ENCODE measurements around the gene HOOK2.

HOOK2 gene

GRCh38 chr19:12794196-12794941 lies 19.0 kb upstream of the HOOK2 start:
- DNase-seq (ENCODE audit: low read depth in 1 of 2, low spot score in 1 of 2) = no peak

- DNase-seq (ENCODE audit: low read depth in 1 of 2, low spot score in 1 of 2) = peak; percentile 90 to 94
These were observed 18.2 kb upstream of the HOOK2 start for GRCh38 chr19:12793290-12794195.

DNA sequence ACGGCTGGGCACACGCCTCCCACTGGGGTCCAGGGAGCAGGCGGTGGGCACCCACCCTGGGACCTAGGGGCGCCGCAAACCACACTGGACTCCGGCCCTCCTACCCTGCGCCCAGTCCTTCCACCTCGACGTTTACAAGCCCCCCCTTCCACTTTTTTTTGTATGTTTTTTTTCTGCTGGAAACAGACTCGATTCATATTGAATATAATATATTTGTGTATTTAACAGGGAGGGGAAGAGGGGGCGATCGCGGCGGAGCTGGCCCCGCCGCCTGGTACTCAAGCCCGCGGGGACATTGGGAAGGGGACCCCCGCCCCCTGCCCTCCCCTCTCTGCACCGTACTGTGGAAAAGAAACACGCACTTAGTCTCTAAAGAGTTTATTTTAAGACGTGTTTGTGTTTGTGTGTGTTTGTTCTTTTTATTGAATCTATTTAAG lies 17.5 kb upstream of the HOOK2 start:
- DNase-seq (ENCODE audit: low read depth in 1 of 2, low spot score in 1 of 2) = no peak

- DNase-seq (ENCODE audit: low read depth in 1 of 2, low spot score in 1 of 2) = peak in 1 of 2 donors; percentile 59
These were observed 16.9 kb upstream of the HOOK2 start for GRCh38 chr19:12792051-12792852.

DNA sequence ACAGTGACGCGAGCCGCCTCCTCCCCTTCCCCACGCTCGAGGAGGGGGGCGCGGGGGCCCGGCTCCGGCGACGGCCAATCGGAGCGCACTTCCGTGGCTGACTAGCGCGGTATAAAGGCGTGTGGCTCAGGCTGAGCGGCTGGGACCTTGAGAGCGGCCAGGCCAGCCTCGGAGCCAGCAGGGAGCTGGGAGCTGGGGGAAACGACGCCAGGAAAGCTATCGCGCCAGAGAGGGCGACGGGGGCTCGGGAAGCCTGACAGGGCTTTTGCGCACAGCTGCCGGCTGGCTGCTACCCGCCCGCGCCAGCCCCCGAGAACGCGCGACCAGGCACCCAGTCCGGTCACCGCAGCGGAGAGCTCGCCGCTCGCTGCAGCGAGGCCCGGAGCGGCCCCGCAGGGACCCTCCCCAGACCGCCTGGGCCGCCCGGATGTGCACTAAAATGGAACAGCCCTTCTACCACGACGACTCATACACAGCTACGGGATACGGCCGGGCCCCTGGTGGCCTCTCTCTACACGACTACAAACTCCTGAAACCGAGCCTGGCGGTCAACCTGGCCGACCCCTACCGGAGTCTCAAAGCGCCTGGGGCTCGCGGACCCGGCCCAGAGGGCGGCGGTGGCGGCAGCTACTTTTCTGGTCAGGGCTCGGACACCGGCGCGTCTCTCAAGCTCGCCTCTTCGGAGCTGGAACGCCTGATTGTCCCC lies 16.1 kb upstream of the HOOK2 start, which contains the start of gene JUNB:
Gene JUNB, plus strand, starts transcription at position 142 of the 706 bp plus-strand sequence. Its CDS starts 286 bp downstream, at position 428.
- DNase-seq (ENCODE audit: low read depth in 1 of 2, low spot score in 1 of 2) = peak; percentile 94 to 98

GRCh38 chr19:12790628-12791344 lies 15.4 kb upstream of the HOOK2 start:
- DNase-seq (ENCODE audit: low read depth in 1 of 2, low spot score in 1 of 2) = no peak

DNA sequence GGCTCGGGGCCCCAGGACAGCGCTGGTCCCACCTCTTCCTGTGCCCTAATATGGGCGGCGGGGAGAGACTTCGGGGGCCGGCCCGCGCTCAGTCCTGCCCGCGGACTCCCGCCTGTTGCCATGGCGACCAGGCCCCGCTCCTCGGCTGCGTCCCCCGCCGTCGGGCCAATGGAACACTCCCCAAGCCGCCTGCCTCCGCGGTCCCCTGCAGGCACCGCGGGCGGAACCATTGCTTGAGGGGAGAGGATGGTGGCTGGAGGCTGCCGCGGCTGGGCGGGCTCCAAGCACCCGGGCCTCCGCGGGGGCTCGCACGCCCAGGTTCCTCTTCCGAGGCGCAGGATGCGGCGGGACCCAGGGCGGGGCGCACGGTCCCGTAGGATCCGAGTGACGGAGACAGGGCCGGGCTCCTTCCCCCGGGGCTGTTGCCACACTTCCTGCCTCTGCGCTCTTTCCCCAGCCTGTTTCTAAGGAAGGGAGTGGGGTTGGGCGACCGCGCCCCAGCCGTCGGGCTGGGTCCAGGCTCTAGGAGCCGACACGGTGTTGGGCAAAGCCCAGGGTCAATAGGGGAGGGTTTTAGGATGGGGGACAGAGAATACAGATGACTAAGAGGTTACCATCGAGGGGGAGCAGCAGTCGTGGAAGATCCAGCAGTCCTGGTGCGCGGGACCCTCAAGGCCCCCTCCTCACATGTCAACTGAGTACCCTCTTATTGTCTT lies 14.7 kb upstream of the HOOK2 start:
- peak; percentile 74 to 85 for DNase-seq (ENCODE audit: low read depth in 1 of 2, low spot score in 1 of 2)

DNA sequence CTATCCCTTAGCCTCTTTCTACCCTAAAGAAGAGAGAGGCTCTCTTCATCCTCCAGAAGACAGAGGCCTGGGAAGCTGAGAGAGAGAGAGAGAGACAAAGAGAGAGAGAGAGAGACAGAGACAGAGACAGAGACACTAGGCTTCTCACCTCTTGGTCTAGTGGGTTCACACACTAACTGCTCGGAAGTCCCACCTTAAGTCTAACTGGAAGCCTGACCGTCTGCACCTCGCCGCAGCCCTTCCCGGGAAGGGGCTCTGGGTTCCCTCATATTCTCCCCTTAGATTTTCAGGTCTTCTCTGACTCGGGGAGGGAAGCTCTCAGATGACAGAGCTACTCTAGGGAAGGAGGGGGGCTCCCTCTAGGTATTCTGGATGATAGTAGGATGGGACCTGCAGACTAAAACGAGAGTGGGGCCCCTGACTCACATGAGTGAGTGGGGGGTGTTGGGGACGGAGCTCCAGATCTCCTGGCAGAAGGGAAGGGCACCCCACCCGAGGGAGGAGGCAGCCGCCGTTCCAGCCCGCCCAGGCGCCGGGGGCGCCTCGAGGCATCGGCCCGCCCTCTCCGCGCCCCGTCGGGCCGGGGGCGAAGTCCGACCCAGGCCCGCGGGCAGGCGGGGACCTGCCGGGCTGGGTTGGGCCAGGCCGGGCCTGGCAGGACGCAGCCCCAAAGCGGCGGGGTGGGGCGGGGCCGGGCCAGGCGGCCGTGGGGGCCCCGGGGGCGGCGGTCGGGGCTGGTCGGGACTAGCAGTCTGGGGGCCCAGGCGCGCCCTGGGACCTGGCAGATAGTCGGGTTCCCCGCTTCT lies 13.9 kb upstream of the HOOK2 start:
- DNase-seq (ENCODE audit: low read depth in 1 of 2, low spot score in 1 of 2) = no peak

- DNase-seq (ENCODE audit: low read depth in 1 of 2, low spot score in 1 of 2) = no peak
These were observed 13.3 kb upstream of the HOOK2 start for GRCh38 chr19:12788682-12789097.

DNA sequence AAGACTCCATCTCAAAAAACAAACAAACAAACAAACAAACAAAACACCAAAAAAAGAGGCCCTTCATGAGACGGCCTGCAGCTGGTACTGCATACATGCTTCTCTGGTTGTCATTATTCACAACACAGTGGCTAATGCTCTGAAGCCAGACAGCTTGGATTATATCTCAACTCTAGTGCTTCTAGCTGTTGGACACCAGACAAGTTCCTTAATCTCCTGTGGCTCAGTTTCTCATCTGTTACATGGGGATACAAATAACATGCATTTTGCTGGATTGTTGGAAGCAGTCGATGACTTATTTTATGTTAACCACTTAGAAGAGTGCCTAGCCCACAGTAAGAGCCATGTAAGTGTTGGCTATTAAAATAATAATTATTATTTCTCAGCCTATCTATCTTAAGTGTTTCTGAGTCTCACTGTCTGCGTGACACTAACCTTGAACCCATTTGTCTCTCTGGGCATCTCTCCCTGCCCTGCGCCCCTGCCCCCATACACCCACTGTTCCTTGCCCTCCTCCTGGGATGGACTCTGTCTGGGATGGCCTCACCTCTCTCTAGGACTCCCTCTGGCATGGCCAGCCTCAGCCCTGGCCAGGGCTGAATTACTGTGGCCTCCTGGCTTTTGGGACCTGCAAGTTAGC lies 12.8 kb upstream of the HOOK2 start:
- no peak for DNase-seq (ENCODE audit: low read depth in 1 of 2, low spot score in 1 of 2)

DNA sequence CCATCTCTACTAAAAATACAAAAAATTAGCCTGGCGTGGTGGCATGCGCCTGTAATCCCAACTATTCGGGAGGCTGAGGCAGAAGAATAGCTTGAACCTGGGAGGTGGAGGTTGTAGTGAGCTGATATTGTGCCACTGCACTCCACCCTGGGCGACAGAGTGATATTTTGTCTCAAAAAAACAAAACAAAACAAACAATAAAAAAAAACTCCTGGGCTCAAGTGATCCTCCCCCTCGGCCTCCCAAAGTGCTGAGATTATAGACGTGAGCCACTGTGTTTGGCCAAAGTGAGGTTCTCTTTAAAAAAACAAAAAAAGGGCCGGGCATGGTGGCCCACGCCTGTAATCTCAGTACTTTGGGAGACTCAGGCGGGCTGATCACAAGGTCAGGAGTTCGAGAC lies 12.1 kb upstream of the HOOK2 start:
- no peak for DNase-seq (ENCODE audit: low read depth in 1 of 2, low spot score in 1 of 2)

DNA sequence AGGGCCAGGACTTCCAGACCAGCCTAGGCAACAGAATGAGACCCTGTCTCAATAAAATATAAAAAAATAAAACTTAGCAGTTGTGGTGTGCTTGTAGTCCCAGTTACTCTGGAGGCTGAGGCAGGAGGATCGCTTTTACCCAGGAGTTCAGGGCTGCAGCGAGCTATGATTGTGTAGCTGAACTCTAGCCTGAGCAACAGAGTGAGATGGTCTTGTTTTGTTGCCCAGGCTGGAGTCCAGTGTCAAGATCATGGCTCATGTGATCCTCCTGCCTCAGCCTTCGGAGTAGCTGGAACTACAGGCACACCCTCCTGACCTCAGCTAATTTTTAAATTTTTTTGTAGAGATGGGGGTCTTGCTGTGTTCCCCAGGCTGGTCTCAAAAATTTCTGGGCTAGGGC lies 11.6 kb upstream of the HOOK2 start:
- no peak for DNase-seq (ENCODE audit: low read depth in 1 of 2, low spot score in 1 of 2)

DNA sequence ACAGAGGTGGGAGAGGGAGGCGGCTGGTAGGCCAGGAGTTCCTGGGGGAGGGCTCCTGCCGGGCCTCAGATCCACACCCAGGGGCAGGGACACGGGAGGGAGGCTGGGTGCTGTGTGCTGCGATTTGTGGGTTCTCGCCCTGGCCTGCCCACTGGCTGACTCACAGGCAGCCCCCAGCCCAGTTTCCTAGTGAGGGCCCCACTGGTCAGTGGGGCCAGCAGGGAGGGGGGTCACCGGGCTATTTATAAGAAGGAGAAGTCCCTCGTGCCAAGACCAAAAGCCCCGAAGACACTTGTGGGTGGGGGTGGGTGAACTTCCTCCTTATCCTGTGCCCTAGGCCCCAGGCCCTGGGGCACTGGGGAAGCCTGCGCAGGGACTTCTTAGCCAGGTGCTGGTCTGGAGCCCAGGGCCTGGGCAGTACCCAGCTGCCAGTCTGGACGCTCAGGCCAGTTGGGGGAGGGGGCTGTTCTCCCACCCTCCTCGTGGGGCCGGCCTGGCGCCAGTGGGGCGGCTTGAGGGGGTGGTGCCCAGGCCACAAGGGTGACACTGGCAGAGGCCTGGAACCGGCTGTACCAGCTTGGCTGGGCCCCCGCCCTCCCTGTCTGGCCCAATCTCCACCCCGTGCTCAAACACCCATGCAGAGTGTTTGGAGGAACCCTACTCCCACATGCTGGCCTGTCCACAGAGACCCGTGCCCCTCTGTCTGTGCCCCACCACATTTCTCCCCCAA lies 11.0 kb upstream of the HOOK2 start:
- no peak for DNase-seq (ENCODE audit: low read depth in 1 of 2, low spot score in 1 of 2)

DNA sequence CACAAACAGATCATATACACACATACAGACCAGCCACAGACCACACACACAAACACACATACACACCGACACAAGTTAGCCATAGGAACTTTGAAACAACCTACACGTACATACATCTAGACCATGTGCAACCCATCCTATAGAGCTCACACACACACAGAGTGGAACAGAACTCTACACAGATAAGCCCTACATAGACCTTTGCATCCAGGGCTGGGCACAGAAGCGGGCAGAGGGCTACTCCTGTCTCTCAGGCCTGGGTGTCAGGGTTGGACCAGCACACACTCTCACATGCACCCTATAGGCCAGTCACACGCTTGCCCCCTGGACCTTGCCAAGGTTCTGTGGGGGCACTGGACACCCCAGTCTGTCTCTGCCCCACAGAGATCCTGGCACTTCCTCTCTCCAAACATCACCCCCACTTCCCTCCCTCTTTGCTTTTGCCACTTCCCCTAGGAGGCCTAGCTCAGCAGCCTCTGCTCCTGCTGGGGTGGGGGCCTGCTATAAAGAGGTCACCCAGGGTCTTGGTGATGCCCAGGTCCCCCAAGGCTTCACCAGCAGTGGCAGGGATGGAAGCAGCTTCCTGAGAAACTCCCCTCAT lies 10.2 kb upstream of the HOOK2 start:
- DNase-seq (ENCODE audit: low read depth in 1 of 2, low spot score in 1 of 2) = no peak

DNA sequence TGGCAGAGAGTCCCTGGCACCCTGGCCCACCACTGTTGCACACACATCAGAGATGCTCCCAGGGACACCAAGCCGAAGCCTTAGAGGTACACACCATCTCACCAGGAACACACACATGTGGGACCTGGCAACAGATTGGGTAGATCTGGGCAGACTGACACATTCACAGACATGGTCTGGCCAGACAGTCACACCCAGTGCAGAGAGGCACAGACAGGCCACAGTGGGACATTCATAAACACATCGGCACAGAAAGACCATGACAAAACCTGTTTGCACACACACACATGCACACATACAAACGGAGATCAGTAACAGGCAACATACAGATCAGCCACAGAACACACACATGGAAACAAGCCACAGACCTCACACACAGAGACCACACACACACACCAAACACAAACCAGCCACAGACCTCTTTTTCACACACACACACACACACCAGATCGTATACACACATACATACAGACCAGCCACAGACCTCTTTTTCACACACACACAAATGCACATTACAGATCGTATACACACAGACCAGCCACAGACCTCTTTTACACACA lies 9.6 kb upstream of the HOOK2 start:
- DNase-seq (ENCODE audit: low read depth in 1 of 2, low spot score in 1 of 2) = no peak

- DNase-seq (ENCODE audit: low read depth in 1 of 2, low spot score in 1 of 2) = no peak
These were observed 9.1 kb upstream of the HOOK2 start for GRCh38 chr19:12784394-12784870.

All from stimulated activated CD4-positive, alpha-beta T cell treated with anti-CD3 and anti-CD28 coated beads, Interleukin-15, amount 100 ng/mL, for 1 hour (primary cell).